Measurements from ENCODE around the gene NOP53.

Gene NOP53

DNA sequence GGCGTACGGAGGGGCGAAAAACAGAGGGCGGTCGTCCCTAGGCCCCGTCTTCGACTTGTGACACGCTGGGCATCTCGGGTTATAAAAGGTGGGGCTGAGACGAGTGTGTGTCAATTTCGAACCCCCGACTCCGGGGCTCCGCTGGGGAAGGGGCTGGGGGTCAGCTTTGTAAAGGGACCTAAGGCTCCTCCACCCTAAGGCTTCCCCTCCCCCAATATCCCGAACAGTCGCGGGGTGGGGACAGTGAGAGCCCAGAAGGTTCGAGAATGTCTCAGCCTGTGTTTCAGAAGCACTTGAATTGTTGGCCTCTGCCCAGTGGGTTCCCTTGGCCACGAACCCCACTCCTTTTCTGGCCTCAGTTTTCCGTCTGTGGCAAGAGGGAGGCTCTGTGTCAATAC, 33.6 kb downstream of the NOP53 start:
- H3K27ac ChIP-seq (replicated peaks): no peak overlapping the region
- TF ChIP-seq POLR2AphosphoS5 (IDR thresholded peaks at IDR 0.05; ENCODE audit: low read depth) (no peak), GABPA (IDR thresholded peaks at IDR 0.05; ENCODE audit: low read depth) (no peak), SPI1 (IDR thresholded peaks at IDR 0.05; ENCODE audit: borderline replicate concordance, low read depth) (no peak)
- TF ChIP-seq, protein P1, sequence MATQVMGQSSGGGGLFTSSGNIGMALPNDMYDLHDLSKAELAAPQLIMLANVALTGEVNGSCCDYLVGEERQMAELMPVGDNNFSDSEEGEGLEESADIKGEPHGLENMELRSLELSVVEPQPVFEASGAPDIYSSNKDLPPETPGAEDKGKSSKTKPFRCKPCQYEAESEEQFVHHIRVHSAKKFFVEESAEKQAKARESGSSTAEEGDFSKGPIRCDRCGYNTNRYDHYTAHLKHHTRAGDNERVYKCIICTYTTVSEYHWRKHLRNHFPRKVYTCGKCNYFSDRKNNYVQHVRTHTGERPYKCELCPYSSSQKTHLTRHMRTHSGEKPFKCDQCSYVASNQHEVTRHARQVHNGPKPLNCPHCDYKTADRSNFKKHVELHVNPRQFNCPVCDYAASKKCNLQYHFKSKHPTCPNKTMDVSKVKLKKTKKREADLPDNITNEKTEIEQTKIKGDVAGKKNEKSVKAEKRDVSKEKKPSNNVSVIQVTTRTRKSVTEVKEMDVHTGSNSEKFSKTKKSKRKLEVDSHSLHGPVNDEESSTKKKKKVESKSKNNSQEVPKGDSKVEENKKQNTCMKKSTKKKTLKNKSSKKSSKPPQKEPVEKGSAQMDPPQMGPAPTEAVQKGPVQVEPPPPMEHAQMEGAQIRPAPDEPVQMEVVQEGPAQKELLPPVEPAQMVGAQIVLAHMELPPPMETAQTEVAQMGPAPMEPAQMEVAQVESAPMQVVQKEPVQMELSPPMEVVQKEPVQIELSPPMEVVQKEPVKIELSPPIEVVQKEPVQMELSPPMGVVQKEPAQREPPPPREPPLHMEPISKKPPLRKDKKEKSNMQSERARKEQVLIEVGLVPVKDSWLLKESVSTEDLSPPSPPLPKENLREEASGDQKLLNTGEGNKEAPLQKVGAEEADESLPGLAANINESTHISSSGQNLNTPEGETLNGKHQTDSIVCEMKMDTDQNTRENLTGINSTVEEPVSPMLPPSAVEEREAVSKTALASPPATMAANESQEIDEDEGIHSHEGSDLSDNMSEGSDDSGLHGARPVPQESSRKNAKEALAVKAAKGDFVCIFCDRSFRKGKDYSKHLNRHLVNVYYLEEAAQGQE (IDR thresholded peaks at IDR 0.05; ENCODE audit: insufficient replicate concordance, low read depth): no peak
- TF ChIP-seq, protein P2, sequence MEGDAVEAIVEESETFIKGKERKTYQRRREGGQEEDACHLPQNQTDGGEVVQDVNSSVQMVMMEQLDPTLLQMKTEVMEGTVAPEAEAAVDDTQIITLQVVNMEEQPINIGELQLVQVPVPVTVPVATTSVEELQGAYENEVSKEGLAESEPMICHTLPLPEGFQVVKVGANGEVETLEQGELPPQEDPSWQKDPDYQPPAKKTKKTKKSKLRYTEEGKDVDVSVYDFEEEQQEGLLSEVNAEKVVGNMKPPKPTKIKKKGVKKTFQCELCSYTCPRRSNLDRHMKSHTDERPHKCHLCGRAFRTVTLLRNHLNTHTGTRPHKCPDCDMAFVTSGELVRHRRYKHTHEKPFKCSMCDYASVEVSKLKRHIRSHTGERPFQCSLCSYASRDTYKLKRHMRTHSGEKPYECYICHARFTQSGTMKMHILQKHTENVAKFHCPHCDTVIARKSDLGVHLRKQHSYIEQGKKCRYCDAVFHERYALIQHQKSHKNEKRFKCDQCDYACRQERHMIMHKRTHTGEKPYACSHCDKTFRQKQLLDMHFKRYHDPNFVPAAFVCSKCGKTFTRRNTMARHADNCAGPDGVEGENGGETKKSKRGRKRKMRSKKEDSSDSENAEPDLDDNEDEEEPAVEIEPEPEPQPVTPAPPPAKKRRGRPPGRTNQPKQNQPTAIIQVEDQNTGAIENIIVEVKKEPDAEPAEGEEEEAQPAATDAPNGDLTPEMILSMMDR (IDR thresholded peaks at IDR 0.05; ENCODE audit: insufficient read depth, low read length): no peak
- no peak for DNase-seq (ENCODE audit: low read depth in 1 of 2, low spot score in 1 of 2)
- H3K27me3 ChIP-seq (ENCODE audit: insufficient read depth, poor library complexity, severe bottlenecking): no peaks in the 10 kb centered on the region
- peak overlapping the region; percentile 96 for H3K4me3 ChIP-seq (replicated peaks; ENCODE audit: insufficient read depth, low read length)

DNA sequence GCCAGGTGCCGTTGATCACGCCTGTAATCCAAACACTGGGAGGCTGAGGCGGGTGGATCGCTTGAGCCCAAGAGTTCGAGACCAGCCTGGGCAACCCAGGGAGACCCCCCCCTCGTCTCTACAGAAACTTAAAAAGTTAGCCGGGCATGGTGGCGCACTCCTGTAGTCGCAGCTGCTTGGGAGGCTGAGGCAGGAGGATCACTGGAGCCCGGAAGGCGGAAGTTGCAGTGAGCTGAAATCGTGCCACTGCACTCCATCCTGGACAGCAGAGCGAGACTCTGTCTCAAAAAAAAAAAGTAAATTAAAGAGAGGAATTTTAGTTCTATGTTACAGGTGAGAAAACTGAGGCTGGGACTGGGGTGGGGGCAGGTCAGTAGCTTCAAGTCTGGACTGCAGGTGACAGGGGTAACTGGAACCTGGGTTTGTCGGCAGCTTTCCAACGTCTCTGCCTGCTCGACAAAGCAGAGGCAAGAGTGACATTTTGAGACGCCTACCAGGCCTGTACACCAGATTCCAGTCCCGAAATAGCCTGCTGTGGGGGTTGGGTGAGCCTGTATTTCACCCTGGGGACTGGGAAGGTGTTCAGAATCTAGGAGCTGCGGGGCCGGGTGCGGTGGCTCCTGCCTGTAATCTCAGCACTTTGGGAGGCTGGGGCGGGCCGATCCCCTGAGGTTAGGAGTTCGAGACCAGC, 34.3 kb downstream of the NOP53 start:
- TF ChIP-seq POLR2AphosphoS5 (IDR thresholded peaks at IDR 0.05; ENCODE audit: low read depth): no peak
- no peak for TF ChIP-seq SPI1 (IDR thresholded peaks at IDR 0.05; ENCODE audit: borderline replicate concordance, low read depth)
- TF ChIP-seq, protein P1 (IDR thresholded peaks at IDR 0.05; ENCODE audit: insufficient replicate concordance, low read depth): no peak
- no peak for TF ChIP-seq GABPA (IDR thresholded peaks at IDR 0.05; ENCODE audit: low read depth)
- TF ChIP-seq, protein P2 (IDR thresholded peaks at IDR 0.05; ENCODE audit: insufficient read depth, low read length): no peak
- no peak for DNase-seq (ENCODE audit: low read depth in 1 of 2, low spot score in 1 of 2)
- Histone ChIP-seq H3K27ac (replicated peaks) (no peak overlapping the region), H3K27me3 (ENCODE audit: insufficient read depth, poor library complexity, severe bottlenecking) (no peaks in the 10 kb centered on the region), H3K4me3 (replicated peaks; ENCODE audit: insufficient read depth, low read length) (peak overlapping the region; percentile 96)

DNA sequence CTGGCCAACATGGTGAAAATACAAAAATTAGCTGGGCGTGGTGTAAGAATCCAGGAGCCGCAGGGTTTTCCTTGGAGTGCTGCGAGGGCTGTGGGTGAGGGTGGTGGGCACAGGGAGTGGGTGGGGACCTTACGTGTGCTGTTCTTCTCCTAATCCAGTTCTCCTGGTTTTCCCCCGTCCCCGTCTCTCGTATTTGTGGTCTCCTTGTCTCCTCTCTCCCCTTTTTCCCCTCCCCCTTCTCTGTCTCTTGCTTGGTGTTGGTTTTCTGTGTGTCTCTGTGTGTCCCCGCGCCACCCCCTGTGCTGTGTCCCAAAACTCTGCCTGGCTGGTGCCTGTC, 34.8 kb downstream of the NOP53 start:
- H3K27ac ChIP-seq (replicated peaks): no peak overlapping the region
- no peaks in the 10 kb centered on the region for H3K27me3 ChIP-seq (ENCODE audit: insufficient read depth, poor library complexity, severe bottlenecking)
- no peak for DNase-seq (ENCODE audit: low read depth in 1 of 2, low spot score in 1 of 2)
- TF ChIP-seq, protein P2 (IDR thresholded peaks at IDR 0.05; ENCODE audit: insufficient read depth, low read length): no peak
- TF ChIP-seq POLR2AphosphoS5 (IDR thresholded peaks at IDR 0.05; ENCODE audit: low read depth): no peak
- TF ChIP-seq, protein P1 (IDR thresholded peaks at IDR 0.05; ENCODE audit: insufficient replicate concordance, low read depth): no peak
- TF ChIP-seq GABPA (IDR thresholded peaks at IDR 0.05; ENCODE audit: low read depth): no peak
- no peak for TF ChIP-seq SPI1 (IDR thresholded peaks at IDR 0.05; ENCODE audit: borderline replicate concordance, low read depth)
- H3K4me3 ChIP-seq (replicated peaks; ENCODE audit: insufficient read depth, low read length): no peak overlapping the region
